Caco-2 (cell line): ENCODE measurements around the gene ACTN4. TPM values are rescaled to one million over a fixed set of nuclear protein-coding genes. Genes with fewer than 3 reads are reported as not detected.

Experiments used
- BruUV-seq: library from RNA; stranded (reverse); fragments of 400-500 nt; replicated peaks from 2 replicates; lab custom pipeline; 2021; lab: Mats Ljungman, UMichigan
- CTCF ChIA-PET: fragments of 300-600 bp; sonication (Branson Sonifier 250); formaldehyde crosslinking; loops from one replicate; lab custom pipeline; 2022; ENCODE audit warnings: antibody characterized with exemption; lab: Charles Lee
- POLR2A ChIA-PET: fragments of 300-600 bp; sonication (Branson Sonifier 250); formaldehyde crosslinking; loops from one replicate; lab custom pipeline; 2022; ENCODE audit warnings: antibody characterized with exemption; lab: Charles Lee
- DNase-seq, 2 experiments: peaks; one replicate each; pipeline versions ENCODE4 v3.0.0 to v3.0.0-alpha.2; 2020 to 2022
- H3K27me3 ChIP-seq: replicated peaks from 2 replicates; pipeline ENCODE4 v1.6.0; 2011; ENCODE audit warnings: low read length; ENCODE audit not compliant: control insufficient read depth, insufficient read depth
- H3K36me3 ChIP-seq: 2 replicates; pipeline ENCODE4 v1.5.1; 2011; ENCODE audit warnings: low read length; ENCODE audit not compliant: control insufficient read depth, insufficient read depth
- H3K4me1 ChIP-seq: fragments of 250-450 bp; sonication (Bioruptor Pico); 2 replicates; pipeline ENCODE4 v1.5.1; 2020; ENCODE audit warnings: mild to moderate bottlenecking
- H3K4me3 ChIP-seq: 2 replicates; pipeline ENCODE4 v1.5.1; 2011; ENCODE audit warnings: low read depth, mild to moderate bottlenecking, control low read depth, low read length
- H3K9me3 ChIP-seq: fragments of 250-450 bp; sonication (Bioruptor Pico); 2 replicates; pipeline ENCODE4 v1.5.1; 2020; ENCODE audit warnings: mild to moderate bottlenecking, moderate library complexity
- H3K27ac Mint-ChIP-seq: one replicate; pipeline ENCODE4 v1.8.0; 2022; ENCODE audit warnings: mixed read lengths; ENCODE audit not compliant: unreplicated experiment
- H3K27me3 Mint-ChIP-seq: one replicate; pipeline ENCODE4 v1.8.0; 2022; ENCODE audit warnings: mixed read lengths; ENCODE audit not compliant: insufficient read depth, unreplicated experiment
- H3K36me3 Mint-ChIP-seq: one replicate; pipeline ENCODE4 v1.8.0; 2022; ENCODE audit warnings: mild to moderate bottlenecking, mixed read lengths; ENCODE audit not compliant: insufficient read depth, unreplicated experiment
- H3K4me1 Mint-ChIP-seq: one replicate; pipeline ENCODE4 v1.8.0; 2022; ENCODE audit warnings: low read depth, mixed read lengths; ENCODE audit not compliant: unreplicated experiment
- H3K4me3 Mint-ChIP-seq: one replicate; pipeline ENCODE4 v1.8.0; 2022; ENCODE audit warnings: mild to moderate bottlenecking, moderate library complexity, mixed read lengths; ENCODE audit not compliant: unreplicated experiment
- H3K9me3 Mint-ChIP-seq: one replicate; pipeline ENCODE4 v1.8.0; 2022; ENCODE audit warnings: mixed read lengths; ENCODE audit not compliant: unreplicated experiment
- CTCF ChIP-seq, 2 experiments: fragments of 200-600 bp in 1 of 2; IDR thresholded peaks; 1 replicate in 1 of 2; 2 replicates in 1 of 2; pipeline versions ENCODE4 v1.5.1 to v1.8.0; 2011 to 2022; ENCODE audit warnings: antibody characterized with exemption in 1 of 2, control low read depth in 1 of 2, inconsistent platforms in 1 of 2, low read depth in 1 of 2, low read length in 1 of 2, mild to moderate bottlenecking in 1 of 2, moderate library complexity in 1 of 2; ENCODE audit not compliant: insufficient read depth in 1 of 2, severe bottlenecking in 1 of 2, unreplicated experiment in 1 of 2
- intact Hi-C: fragments of 100-400 bp; cut with micrococcal nuclease; formaldehyde crosslinking; loops from one replicate; pipeline ENCODE4 v1.10.0; 2022; ENCODE audit not compliant: unreplicated experiment
- total RNA-seq: library from RNA; stranded (reverse); gene quantifications from 2 replicates; pipeline ENCODE4 v1.2.3, GENCODE V29; 2022

ACTN4 gene
- total RNA-seq, 1 experiment from 2014 or later = 605 TPM

DNA sequence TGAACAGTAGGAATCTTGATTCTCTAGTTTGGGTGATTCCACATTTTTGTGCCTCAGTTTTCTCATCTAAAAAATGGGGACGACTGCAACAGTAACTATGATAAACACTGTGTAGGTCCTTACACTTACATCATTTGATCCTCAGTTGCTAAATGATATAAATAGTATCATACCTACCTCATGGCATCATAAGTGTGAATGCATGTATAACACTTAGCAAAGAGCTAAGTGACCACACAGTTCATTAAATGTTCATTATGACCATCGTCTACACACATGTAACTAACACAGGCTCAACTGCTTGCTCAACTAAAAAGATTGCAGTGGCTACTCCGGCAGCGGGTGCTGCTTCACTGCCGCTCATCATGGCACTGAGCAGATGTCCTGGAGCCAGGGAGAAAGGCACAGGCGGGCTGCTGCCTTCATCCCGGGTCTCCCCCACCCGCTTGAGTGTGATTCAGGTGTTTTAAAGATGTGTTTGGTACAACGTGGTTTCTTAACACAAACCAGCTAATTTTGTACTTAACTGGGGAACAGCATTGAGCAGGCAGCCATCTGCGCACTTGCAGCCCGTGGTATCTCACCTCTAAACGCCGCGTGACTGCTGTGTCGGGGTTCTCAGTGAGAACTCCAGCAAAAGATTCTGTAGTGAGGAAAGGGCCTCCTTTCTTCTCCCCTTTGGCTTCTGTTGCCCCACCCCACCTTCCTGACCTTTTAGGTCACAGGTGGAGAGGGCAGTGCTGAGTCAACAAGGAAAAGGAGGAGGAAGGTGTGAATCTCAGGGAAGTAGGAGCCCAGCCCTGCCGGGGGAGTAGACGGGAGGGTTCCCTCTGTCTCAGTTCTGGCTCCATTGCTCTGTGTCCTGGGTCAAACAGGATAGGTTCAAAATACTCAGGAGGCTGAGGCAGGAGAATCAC is 11.7 kb upstream of the ACTN4 start:
- Histone ChIP-seq H3K27me3 (no peaks in the 10 kb centered on the region), H3K9me3 (no peaks in the 10 kb centered on the region), H3K36me3 (peaks cover 4% of the 10 kb centered on the region), H3K4me1 (peaks cover 58% of the 10 kb centered on the region), H3K4me3 (no peak overlapping the region)
- H3K4me1 Mint-ChIP-seq = peaks cover 27% of the 10 kb centered on the region
- ChIA-PET POLR2A (interaction anchor here (1.2 kb wide), 1 partner anchor 187 kb away, joined by 3 read pairs; no protein-coding TSS in a partner anchor), CTCF (interaction anchor here (0.7 to 2.5 kb wide), 8 partner anchors 9 to 233 kb away, joined by 3 to 30 read pairs (median 5); partner anchors contain the start of genes ACTN4, EIF3K and FAM98C)
- no peak overlapping the region for H3K4me3 Mint-ChIP-seq
- no TSS peak for BruUV-seq
- peak overlapping the region; percentile 7 for H3K27ac Mint-ChIP-seq
- no peak for TF ChIP-seq CTCF (IDR thresholded peaks at IDR 0.05; ENCODE audit: insufficient read depth in 1 of 2, low read depth in 1 of 2, low read length in 1 of 2, severe bottlenecking in 1 of 2, unreplicated experiment in 1 of 2)
- H3K36me3 Mint-ChIP-seq = peaks cover 66% of the 10 kb centered on the region
- no peak for DNase-seq
- H3K9me3 Mint-ChIP-seq = peaks cover 10% of the 10 kb centered on the region
- no peaks in the 10 kb centered on the region for H3K27me3 Mint-ChIP-seq
- intact Hi-C loops = loop anchor here (1.0 to 10.0 kb wide), 3 partner anchors 51 to 201 kb away; no protein-coding TSS in a partner anchor

GRCh38 chr19:38638461-38638860 is 9.0 kb upstream of the ACTN4 start:
- peaks cover 51% of the 10 kb centered on the region for H3K36me3 Mint-ChIP-seq
- H3K9me3 Mint-ChIP-seq = no peaks in the 10 kb centered on the region
- H3K4me3 ChIP-seq = no peak overlapping the region
- H3K36me3 ChIP-seq = peaks cover 3% of the 10 kb centered on the region; the same call in 1 of the 2 replicates
- H3K9me3 ChIP-seq = no peaks in the 10 kb centered on the region
- DNase-seq = peak in 1 of 2 experiments; percentile 73
- H3K27me3 ChIP-seq = no peaks in the 10 kb centered on the region
- H3K4me1 Mint-ChIP-seq = peaks cover 21% of the 10 kb centered on the region
- intact Hi-C loops = loop anchor here (10.0 kb wide), 1 partner anchor 124 kb away; no protein-coding TSS in a partner anchor
- peak overlapping the region; percentile 79 for H3K27ac Mint-ChIP-seq
- peaks cover 51% of the 10 kb centered on the region for H3K4me1 ChIP-seq
- no peak overlapping the region for H3K4me3 Mint-ChIP-seq
- H3K27me3 Mint-ChIP-seq = no peaks in the 10 kb centered on the region
- ChIA-PET POLR2A (no interaction called here), CTCF (interaction anchor here (0.5 to 0.7 kb wide), 2 partner anchors 48 to 232 kb away, joined by 3 to 5 read pairs; no protein-coding TSS in a partner anchor)
- BruUV-seq = no TSS peak
- no peak for TF ChIP-seq CTCF (IDR thresholded peaks at IDR 0.05; ENCODE audit: insufficient read depth in 1 of 2, low read depth in 1 of 2, low read length in 1 of 2, severe bottlenecking in 1 of 2, unreplicated experiment in 1 of 2)

DNA sequence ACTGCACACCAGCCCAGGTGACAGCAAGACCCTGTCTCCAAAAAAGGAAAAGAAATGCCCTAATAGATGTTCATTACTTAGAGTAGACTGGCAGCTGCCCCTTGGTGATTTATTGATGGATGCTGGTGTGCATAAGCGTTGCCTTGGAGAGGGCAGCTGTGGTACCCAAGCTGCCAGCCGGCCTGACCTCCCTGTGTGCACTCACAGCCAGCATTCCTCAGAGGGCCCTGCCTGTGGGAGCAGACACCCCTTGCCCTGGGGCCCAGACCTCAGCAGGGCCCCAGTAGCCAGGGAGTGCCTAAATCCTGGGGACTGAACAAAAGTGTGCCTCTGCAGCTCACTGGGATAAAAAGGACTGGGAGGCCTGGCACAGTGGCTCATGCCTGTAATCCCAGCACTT is 7.8 kb upstream of the ACTN4 start:
- POLR2A ChIA-PET = no interaction called here
- no peak for TF ChIP-seq CTCF (IDR thresholded peaks at IDR 0.05; ENCODE audit: insufficient read depth in 1 of 2, low read depth in 1 of 2, low read length in 1 of 2, severe bottlenecking in 1 of 2, unreplicated experiment in 1 of 2)
- no TSS peak for BruUV-seq
- intact Hi-C loops = loop anchor here (10.0 kb wide), 1 partner anchor 125 kb away; no protein-coding TSS in a partner anchor
- Histone ChIP-seq H3K4me1 (peaks cover 47% of the 10 kb centered on the region), H3K4me3 (no peak overlapping the region), H3K9me3 (no peaks in the 10 kb centered on the region), H3K36me3 (peaks cover 3% of the 10 kb centered on the region; the same call in 1 of the 2 replicates), H3K27me3 (no peaks in the 10 kb centered on the region)
- CTCF ChIA-PET = interaction anchor here (0.5 to 0.8 kb wide), 2 partner anchors 87 to 202 kb away, joined by 3 to 6 read pairs; no protein-coding TSS in a partner anchor
- DNase-seq = no peak
- peaks cover 19% of the 10 kb centered on the region for H3K4me1 Mint-ChIP-seq
- no peak overlapping the region for H3K27ac Mint-ChIP-seq
- peaks cover 42% of the 10 kb centered on the region for H3K36me3 Mint-ChIP-seq
- no peak overlapping the region for H3K4me3 Mint-ChIP-seq
- H3K9me3 Mint-ChIP-seq = no peaks in the 10 kb centered on the region
- no peaks in the 10 kb centered on the region for H3K27me3 Mint-ChIP-seq
